Erythroblast (primary cell): ENCODE measurements around the gene MRPL40.

Experiments used
- GATA1 ChIP-seq: IDR thresholded peaks from 2 replicates; pipeline ENCODE4 v1.6.1; 2011; ENCODE audit warnings: low read depth, mild to moderate bottlenecking, control low read depth, low read length, moderate library complexity
- POLR2A ChIP-seq: IDR thresholded peaks from 2 replicates; pipeline ENCODE4 v1.6.1; 2011; ENCODE audit warnings: mild to moderate bottlenecking, low read length

- TF ChIP-seq POLR2A (no peak), GATA1 (no peak)
Observed at GRCh38 chr22:19385221-19385906, 47.0 kb upstream of the MRPL40 start.
